UCSD-AML1 (cell line): ENCODE data around the gene ZSCAN10.
"Not testable (repeated sequence)": the region's sequence is repeated elsewhere in the genome, so short reads cannot be mapped to it uniquely, and the experiment has no call there.

Source experiments
- DNase-seq: peaks from one replicate; lab custom pipeline; 2025; ENCODE audit not compliant: unreplicated experiment; lab: John Stamatoyannopoulos, UW

The ZSCAN10 gene

GRCh38 chr16:3098459-3099394 lies at the start of gene ZSCAN10:
Gene ZSCAN10 (minus strand): TSS chr16:3099294. CDS start chr16:3092937, 6,357 bp downstream.
- no peak for DNase-seq

GRCh38 chr16:3148256-3149192 lies 49.4 kb upstream of the ZSCAN10 start:
- DNase-seq, result no peak

GRCh38 chr16:3147757-3148104 lies 48.6 kb upstream of the ZSCAN10 start:
- DNase-seq, result no peak

- no peak for DNase-seq
These were observed 48.1 kb upstream of the ZSCAN10 start for GRCh38 chr16:3147046-3147756.

DNA sequence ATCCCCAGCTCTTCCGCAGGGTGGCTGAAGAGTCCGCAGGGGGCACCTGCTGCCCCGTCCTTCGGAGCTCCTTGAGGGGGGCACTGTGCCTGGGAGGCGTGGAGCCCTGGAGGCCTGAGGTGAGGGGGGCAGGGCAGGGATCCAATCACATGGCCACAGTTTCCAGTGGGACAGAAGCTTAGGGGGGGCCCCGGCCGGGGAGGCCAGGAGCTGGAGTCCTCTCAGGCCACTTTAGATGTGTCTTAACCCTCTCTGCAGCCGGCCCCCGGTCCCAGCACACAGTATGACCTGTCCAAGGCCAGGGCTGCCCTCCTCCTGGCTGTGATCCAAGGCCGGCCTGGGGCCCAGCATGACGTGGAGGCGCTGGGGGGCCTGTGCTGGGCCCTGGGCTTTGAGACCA lies 46.6 kb upstream of the ZSCAN10 start:
- DNase-seq, result no peak

DNA sequence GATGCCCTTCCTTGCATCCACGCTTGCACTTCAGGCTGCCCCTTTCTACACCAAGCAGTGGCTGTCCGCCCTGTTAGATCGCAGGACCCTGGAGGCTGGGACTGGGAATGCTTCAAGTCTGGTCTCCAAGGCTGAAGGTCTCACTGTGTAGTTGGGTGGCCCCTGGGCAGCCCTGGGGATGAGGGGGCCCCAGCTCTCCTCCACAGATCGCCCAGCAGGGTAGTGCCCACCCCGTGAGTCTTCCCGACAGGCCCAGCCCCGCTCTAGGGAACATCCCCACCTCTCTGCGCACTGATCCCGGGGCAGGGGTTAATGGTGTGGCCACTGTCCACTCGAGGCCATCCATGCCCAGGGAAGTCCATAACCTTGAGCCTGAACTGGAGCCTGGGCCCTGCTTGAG lies 46.1 kb upstream of the ZSCAN10 start:
- DNase-seq, result no peak

GRCh38 chr16:3144321-3144983 lies 45.4 kb upstream of the ZSCAN10 start:
- DNase-seq, result no peak

DNA sequence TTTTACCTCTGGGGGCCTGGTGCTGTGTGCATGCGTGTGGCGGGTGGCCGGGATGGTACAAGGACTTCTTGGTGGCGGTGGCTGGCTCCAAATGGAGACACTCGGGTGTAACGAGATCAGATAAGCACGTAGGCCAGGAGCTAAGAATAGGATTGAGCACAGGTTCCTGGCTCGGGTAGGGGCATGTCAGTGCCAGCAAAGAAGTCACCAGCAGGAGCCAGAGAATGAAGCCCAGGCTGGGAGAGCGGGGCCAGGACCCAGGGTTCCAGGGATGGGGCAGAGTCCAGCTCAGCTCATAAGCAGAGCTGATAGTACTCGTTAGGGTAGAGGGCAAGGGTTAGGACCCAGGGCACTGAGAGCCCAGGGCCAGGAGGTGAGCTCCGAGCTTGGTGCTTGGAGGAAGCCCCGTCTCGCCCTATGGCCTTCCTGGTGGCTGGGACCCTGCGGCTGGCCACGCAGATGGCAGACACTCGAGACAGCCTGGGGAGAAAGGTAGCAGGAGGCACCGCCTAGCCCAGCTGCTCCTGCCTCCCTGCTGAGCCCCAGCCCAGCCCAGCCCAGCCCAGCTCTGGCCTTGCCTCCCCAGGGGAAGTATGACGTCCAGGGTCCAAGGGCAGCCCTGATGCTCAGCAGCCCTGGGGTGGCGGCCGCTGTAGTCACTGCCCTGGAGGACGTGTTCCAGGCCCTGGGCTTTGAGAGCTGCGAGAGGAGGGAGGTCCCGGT lies 44.7 kb upstream of the ZSCAN10 start:
- DNase-seq, result no peak

DNA sequence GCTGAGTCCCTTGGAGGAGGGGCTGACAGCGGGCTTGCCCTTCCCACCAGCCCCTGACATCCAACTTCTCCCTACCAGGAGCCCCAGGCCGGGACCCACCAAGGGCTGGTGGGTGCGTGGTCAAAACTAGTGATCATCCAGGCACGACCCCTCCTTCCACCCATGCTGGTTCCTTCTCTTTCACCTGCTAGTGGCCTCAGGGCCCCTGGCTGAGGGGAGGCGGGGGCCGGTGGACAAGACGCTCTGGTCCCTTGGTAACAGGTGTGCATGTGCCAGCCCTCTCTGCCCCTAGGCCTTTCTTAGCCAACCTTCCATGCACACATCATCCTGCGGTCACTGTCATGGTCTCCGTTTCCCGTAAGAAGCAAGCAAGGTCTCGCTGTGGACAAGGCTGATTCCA lies 44.1 kb upstream of the ZSCAN10 start:
- no peak for DNase-seq

GRCh38 chr16:3142770-3143169 lies 43.7 kb upstream of the ZSCAN10 start:
- no peak for DNase-seq

DNA sequence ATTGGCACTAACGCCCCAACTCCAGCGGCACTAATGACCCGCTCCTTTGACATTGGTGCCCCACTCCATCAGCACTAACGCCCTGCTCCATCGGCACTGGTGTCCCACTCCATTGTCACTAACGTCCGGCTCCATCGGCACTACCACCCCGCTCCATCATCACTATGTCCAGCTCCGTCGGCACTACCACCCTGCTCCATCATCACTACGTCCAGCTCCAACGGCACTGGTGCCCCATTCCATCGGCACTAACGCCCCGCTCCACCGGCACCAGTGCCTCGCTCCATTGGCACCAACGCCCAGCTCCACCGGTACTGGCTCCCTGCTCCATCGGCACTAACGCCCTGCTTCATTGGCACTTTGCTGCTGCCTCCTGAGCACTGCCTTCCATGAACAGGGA lies 43.2 kb upstream of the ZSCAN10 start:
- no peak for DNase-seq

- DNase-seq, result no peak
These were observed 42.8 kb upstream of the ZSCAN10 start for GRCh38 chr16:3141781-3142311.

DNA sequence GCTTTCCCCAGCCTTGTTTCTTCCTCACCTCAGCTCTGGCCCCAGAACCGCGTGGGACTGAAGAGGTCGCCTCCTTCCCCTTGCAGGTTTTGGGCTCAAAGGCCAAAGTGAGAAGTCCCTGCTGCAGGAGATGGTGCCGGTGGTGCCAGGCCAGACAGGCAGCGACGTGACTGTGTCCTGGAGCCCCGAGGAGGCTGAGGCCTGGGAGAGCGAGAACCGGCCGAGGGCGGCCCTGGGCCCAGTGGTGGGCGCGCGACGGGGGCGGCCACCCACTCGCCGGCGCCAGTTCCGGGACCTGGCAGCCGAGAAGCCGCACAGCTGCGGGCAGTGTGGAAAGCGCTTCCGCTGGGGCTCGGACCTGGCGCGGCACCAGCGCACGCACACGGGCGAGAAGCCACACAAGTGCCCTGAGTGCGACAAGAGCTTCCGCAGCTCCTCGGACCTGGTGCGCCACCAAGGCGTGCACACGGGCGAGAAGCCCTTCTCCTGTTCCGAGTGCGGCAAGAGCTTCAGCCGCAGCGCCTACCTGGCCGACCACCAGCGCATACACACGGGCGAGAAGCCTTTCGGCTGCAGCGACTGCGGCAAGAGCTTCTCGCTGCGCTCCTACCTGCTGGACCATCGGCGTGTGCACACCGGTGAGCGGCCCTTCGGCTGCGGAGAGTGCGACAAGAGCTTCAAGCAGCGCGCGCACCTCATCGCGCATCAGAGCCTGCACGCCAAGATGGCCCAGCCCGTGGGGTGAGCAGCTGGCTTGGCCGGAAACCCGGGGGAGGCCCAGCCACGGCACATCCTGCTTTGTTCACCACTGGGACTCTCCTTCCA lies 41.7 kb upstream of the ZSCAN10 start:
- DNase-seq, result no peak

GRCh38 chr16:3139561-3139960 lies 40.5 kb upstream of the ZSCAN10 start:
- not testable (repeated sequence) for DNase-seq

DNA sequence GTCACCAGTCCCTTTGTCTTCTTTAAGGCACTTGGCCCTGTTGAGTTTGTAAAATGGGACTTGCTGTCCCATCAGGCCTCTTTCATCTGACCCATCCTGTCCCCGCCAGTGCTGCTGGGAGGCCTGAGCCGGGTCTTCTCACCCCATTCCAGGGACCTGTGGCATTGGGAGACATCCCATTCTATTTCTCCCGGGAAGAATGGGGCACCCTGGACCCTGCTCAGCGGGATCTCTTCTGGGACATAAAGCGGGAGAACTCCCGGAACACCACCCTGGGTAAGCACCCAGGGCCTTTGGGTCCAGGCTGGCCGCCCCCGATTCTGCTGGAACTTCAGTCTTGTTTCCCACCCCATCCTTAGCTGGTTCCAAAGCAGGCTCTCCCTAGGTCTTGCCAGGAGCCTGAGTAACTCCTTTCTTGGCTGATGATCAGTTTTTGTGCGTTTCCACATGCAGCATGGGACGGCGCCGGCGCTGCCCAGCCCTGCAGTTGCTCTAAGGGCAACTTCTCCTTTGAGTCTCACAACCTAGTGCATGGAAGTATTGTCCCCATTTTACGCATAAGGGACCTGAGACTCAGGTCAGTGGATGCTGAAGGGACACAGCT lies 39.8 kb upstream of the ZSCAN10 start:
- DNase-seq, result no peak

- DNase-seq, result peak; percentile 50
These were observed 39.2 kb upstream of the ZSCAN10 start for GRCh38 chr16:3138342-3138741.

GRCh38 chr16:3137267-3137666 lies 38.2 kb upstream of the ZSCAN10 start:
- DNase-seq, result no peak

- no peak for DNase-seq
These were observed 36.1 kb upstream of the ZSCAN10 start for GRCh38 chr16:3135126-3135715.
